Sigmoid colon (tissue), 7 donors: ENCODE data around the gene AUTS2. TPM values are rescaled to one million over a fixed set of nuclear protein-coding genes. Genes with fewer than 3 reads are reported as not detected.

ENCODE experiments used
- DNase-seq: peaks from one replicate; pipeline ENCODE4 v3.0.0-alpha.2; 2019
- H3K27ac ChIP-seq, 4 donors: fragments of 200-600 bp; sonication (generic); one replicate each; pipeline ENCODE4 v1.5.1; 2016 to 2019; ENCODE audit warnings: mild to moderate bottlenecking in 1 of 4
- H3K27me3 ChIP-seq, 3 donors: fragments of 200-600 bp; sonication (generic); one replicate each; pipeline ENCODE4 v1.5.1; 2019; ENCODE audit warnings: mild to moderate bottlenecking in 1 of 3
- H3K36me3 ChIP-seq, 4 donors: fragments of 200-600 bp; sonication (generic); one replicate each; pipeline ENCODE4 v1.5.1; 2016 to 2019
- H3K4me1 ChIP-seq, 4 donors: fragments of 200-600 bp; sonication (generic); one replicate each; pipeline ENCODE4 v1.5.1; 2017 to 2019
- H3K4me3 ChIP-seq, 4 donors: fragments of 200-600 bp; sonication (generic); one replicate each; pipeline ENCODE4 v1.5.1; 2017 to 2019; ENCODE audit warnings: mild to moderate bottlenecking in 2 of 4, moderate library complexity in 1 of 4
- H3K9me3 ChIP-seq, 4 donors: fragments of 200-600 bp in 3 of 4; sonication (generic) in 3 of 4; one replicate each; pipeline versions ENCODE4 v1.5.1 to v1.6.1; 2013 to 2019
- EP300 ChIP-seq, 4 donors: sonication (generic); formaldehyde crosslinking; IDR thresholded peaks; one replicate each; pipeline ENCODE4 v1.6.1; 2017; ENCODE audit warnings: antibody characterized with exemption in 4 of 4
- POLR2A ChIP-seq, 2 donors: fragments of 450-650 bp; IDR thresholded peaks; one replicate each; pipeline ENCODE4 v1.6.1; 2016; ENCODE audit warnings: antibody characterized with exemption in 2 of 2, mild to moderate bottlenecking in 2 of 2, moderate library complexity in 2 of 2
- POLR2AphosphoS5 ChIP-seq, 4 donors: sonication (generic); formaldehyde crosslinking; IDR thresholded peaks; one replicate each; pipeline ENCODE4 v1.6.1; 2017; ENCODE audit warnings: antibody characterized with exemption in 4 of 4
- WGBS, 2 donors: extraction: QIAGEN DNeasy Blood & Tissue Kit; methylation state at CpG; one replicate each; pipeline ENCODE4 v1.1.7; 2013; 5-methylcytosine and 5-hydroxymethylcytosine counted together
- intact Hi-C: fragments of 100-400 bp; cut with DNase I; formaldehyde crosslinking; loops from one replicate; pipeline ENCODE4 v1.15.1; 2023
- polyA plus RNA-seq, 3 donors: library from polyadenylated mRNA; stranded (reverse); fragments of 200-250 nt; gene quantifications; one replicate each; pipeline ENCODE4 v1.2.3, GENCODE V29; 2013
- total RNA-seq, 4 donors: library from RNA; depleted of rRNA; stranded (reverse); fragments of >200 nt; gene quantifications; one replicate each; pipeline ENCODE4 v1.1.0, GENCODE V29; 2016
- TF ChIP-seq, protein P1 (sequence below), 4 experiments: fragments of 450-650 bp in 3 of 4; fragments of 200-600 bp in 1 of 4; IDR thresholded peaks; one replicate each; pipeline ENCODE4 v1.5.1; 2016 to 2019; ENCODE audit warnings: antibody characterized with exemption in 4 of 4, mild to moderate bottlenecking in 3 of 4, moderate library complexity in 2 of 4
- donor health status: healthy with polysubstance abuse.
- donor health status: Bipolar disorder and iron deficiency.
- donor health status: healthy.

AUTS2 gene
- total and polyA plus RNA-seq, 7 donors, result 3.6 to 55.7 (median 25.5) TPM

GRCh38 chr7:70710011-70710480 is 1111.8 kb downstream of the AUTS2 start:
- Histone ChIP-seq H3K27ac (no peak overlapping the region), H3K4me3 (no peak overlapping the region), H3K27me3 (no peaks in the 10 kb centered on the region), H3K36me3 (no peaks in the 10 kb centered on the region), H3K4me1 (peaks cover 0 to 12% (median 7%) of the 10 kb centered on the region in 4 donors), H3K9me3 (no peaks in the 10 kb centered on the region)
- no peak for TF ChIP-seq EP300 (IDR thresholded peaks at IDR 0.05)
- TF ChIP-seq POLR2AphosphoS5 (IDR thresholded peaks at IDR 0.05), result no peak
- TF ChIP-seq, protein P1, sequence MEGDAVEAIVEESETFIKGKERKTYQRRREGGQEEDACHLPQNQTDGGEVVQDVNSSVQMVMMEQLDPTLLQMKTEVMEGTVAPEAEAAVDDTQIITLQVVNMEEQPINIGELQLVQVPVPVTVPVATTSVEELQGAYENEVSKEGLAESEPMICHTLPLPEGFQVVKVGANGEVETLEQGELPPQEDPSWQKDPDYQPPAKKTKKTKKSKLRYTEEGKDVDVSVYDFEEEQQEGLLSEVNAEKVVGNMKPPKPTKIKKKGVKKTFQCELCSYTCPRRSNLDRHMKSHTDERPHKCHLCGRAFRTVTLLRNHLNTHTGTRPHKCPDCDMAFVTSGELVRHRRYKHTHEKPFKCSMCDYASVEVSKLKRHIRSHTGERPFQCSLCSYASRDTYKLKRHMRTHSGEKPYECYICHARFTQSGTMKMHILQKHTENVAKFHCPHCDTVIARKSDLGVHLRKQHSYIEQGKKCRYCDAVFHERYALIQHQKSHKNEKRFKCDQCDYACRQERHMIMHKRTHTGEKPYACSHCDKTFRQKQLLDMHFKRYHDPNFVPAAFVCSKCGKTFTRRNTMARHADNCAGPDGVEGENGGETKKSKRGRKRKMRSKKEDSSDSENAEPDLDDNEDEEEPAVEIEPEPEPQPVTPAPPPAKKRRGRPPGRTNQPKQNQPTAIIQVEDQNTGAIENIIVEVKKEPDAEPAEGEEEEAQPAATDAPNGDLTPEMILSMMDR (IDR thresholded peaks at IDR 0.05), result no peak
- TF ChIP-seq POLR2A (IDR thresholded peaks at IDR 0.05), result no peak
- no peak for DNase-seq
- intact Hi-C loops, result no loop called here
- WGBS, 2 donors, result 46 to 58% methylated on average over 4 of the region's 4 CpGs

GRCh38 chr7:70710651-70711050 is 1112.4 kb downstream of the AUTS2 start:
- Histone ChIP-seq H3K36me3 (no peaks in the 10 kb centered on the region), H3K27ac (no peak overlapping the region), H3K4me1 (peaks cover 0 to 12% (median 7%) of the 10 kb centered on the region in 4 donors), H3K4me3 (no peak overlapping the region), H3K9me3 (no peaks in the 10 kb centered on the region), H3K27me3 (no peaks in the 10 kb centered on the region)
- intact Hi-C loops, result no loop called here
- TF ChIP-seq, protein P1 (IDR thresholded peaks at IDR 0.05), result no peak
- TF ChIP-seq POLR2A (IDR thresholded peaks at IDR 0.05) (no peak), EP300 (IDR thresholded peaks at IDR 0.05) (no peak), POLR2AphosphoS5 (IDR thresholded peaks at IDR 0.05) (no peak)
- no peak for DNase-seq
- WGBS, 2 donors, result 77 to 83% methylated on average over 3 of the region's 3 CpGs

- intact Hi-C loops, result no loop called here
- 86 to 94% methylated on average over 11 of the region's 11 CpGs for WGBS, 2 donors
- Histone ChIP-seq H3K36me3 (no peaks in the 10 kb centered on the region), H3K4me3 (no peak overlapping the region), H3K27me3 (no peaks in the 10 kb centered on the region), H3K27ac (no peak overlapping the region), H3K4me1 (peaks cover 0 to 12% (median 7%) of the 10 kb centered on the region in 4 donors), H3K9me3 (no peaks in the 10 kb centered on the region)
- TF ChIP-seq, protein P1 (IDR thresholded peaks at IDR 0.05), result no peak
- TF ChIP-seq POLR2AphosphoS5 (IDR thresholded peaks at IDR 0.05) (no peak), POLR2A (IDR thresholded peaks at IDR 0.05) (no peak), EP300 (IDR thresholded peaks at IDR 0.05) (no peak)
- DNase-seq, result no peak
Observed at GRCh38 chr7:70711452-70711851, 1113.2 kb downstream of the AUTS2 start.

DNA sequence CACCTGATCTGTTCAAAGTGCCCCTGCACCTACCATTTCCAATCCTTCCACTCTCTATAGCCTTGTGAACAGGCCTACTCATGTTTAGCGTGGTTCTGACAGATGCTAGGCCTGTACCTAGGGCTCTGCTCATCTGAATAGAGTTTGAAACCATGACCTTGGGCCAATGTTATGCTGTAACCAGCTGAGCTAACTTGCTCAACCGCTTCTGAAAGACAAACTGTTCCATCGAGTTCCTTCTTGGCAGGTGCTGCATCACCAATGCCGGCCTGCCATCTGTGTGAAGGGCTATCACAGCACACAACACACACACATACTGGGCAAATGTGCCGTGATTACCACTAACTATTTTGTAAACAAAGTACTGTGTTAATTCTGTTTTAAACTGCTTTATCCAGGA is 1114.7 kb downstream of the AUTS2 start:
- DNase-seq, result no peak
- WGBS, 2 donors, result 22 to 76% methylated on average over 5 of the region's 5 CpGs
- Histone ChIP-seq H3K4me3 (no peak overlapping the region), H3K36me3 (no peaks in the 10 kb centered on the region), H3K4me1 (peaks cover 0 to 12% (median 7%) of the 10 kb centered on the region in 4 donors), H3K27me3 (no peaks in the 10 kb centered on the region), H3K27ac (no peak overlapping the region), H3K9me3 (no peaks in the 10 kb centered on the region)
- intact Hi-C loops, result no loop called here
- TF ChIP-seq EP300 (IDR thresholded peaks at IDR 0.05), result no peak
- TF ChIP-seq POLR2A (IDR thresholded peaks at IDR 0.05), result no peak
- TF ChIP-seq POLR2AphosphoS5 (IDR thresholded peaks at IDR 0.05), result no peak
- TF ChIP-seq, protein P1 (IDR thresholded peaks at IDR 0.05), result no peak

GRCh38 chr7:70714506-70715038 is 1116.3 kb downstream of the AUTS2 start:
- no peaks in the 10 kb centered on the region for H3K36me3 ChIP-seq
- H3K4me1 ChIP-seq, result peaks cover 0 to 7% (median 4%) of the 10 kb centered on the region in 4 donors
- no peak overlapping the region for H3K27ac ChIP-seq
- H3K27me3 ChIP-seq, result no peaks in the 10 kb centered on the region
- no peak overlapping the region for H3K4me3 ChIP-seq
- intact Hi-C loops, result no loop called here
- DNase-seq, result no peak
- WGBS, 2 donors, result 95% methylated on average over 6 of the region's 6 CpGs
- H3K9me3 ChIP-seq, result no peaks in the 10 kb centered on the region
- no peak for TF ChIP-seq EP300 (IDR thresholded peaks at IDR 0.05)
- TF ChIP-seq, protein P1 (IDR thresholded peaks at IDR 0.05), result no peak
- TF ChIP-seq POLR2A (IDR thresholded peaks at IDR 0.05), result no peak
- TF ChIP-seq POLR2AphosphoS5 (IDR thresholded peaks at IDR 0.05), result no peak
